GM20000 (cell line): ENCODE results near the gene CRACDL.

ENCODE experiments used
- DNase-seq: peaks from one replicate; pipeline ENCODE4 v3.0.0; 2012; ENCODE audit warnings: low spot score
- CTCF ChIP-seq: IDR thresholded peaks from 2 replicates; pipeline ENCODE4 v1.5.1; 2012; ENCODE audit warnings: mild to moderate bottlenecking, control low read depth; ENCODE audit errors: extremely low read depth, missing control alignments

Gene CRACDL

GRCh38 chr2:98893911-98894321, 42.1 kb downstream of the CRACDL start:
- TF ChIP-seq CTCF: no peak
- DNase-seq: no peak

DNA sequence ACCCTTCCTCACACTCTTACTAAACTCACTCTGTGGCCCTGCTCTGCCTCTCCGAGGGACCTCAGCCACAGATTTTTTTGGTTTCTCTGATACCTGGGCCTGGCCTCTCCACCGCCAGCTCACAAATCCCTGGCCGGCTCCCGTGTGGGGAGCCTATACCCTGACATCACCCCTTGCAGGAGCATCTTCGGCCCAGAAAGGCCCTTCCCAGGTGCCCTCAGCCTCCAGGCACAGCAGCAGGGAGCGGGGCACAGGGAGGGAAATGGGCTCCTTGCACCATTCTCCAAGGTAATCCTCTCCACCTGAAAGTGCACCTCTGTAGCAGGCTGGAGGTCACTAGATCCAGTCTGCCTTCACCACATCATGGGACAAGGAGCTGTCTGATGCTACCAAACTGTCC, 43.2 kb downstream of the CRACDL start:
- DNase-seq: no peak
- TF ChIP-seq CTCF: no peak

- no peak for TF ChIP-seq CTCF
- DNase-seq: no peak
Measured at GRCh38 chr2:98891591-98891990, 44.4 kb downstream of the CRACDL start.

DNA sequence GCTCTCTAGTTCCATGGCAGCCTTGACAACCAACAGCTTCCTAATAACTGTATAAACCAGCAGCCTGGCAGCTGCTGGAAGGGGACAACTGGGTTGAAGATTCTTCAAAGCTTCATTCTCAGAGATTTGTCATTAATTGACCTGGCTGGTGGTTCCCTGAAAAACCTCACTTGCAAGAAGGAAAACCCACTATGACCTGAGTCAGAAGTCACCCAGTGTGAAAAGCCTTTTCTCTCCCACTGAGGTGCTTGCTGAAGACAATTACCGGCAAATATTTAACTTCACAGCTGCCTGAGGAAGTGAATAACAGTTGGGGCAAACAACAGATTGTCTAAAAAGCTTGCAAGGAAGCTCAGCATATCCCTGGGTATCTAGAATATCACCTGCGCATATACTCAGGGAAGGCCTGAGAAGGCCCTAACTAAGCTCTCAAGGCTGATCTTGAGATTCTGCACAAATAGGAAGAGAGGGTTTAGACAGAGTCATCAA, 49.9 kb downstream of the CRACDL start:
- no peak for DNase-seq
- TF ChIP-seq CTCF: no peak

- TF ChIP-seq CTCF: no peak
- DNase-seq: no peak
Measured at GRCh38 chr2:98884658-98885057, 51.4 kb downstream of the CRACDL start.

- no peak for TF ChIP-seq CTCF
- no peak for DNase-seq
Measured at GRCh38 chr2:98883780-98884211, 52.2 kb downstream of the CRACDL start.

DNA sequence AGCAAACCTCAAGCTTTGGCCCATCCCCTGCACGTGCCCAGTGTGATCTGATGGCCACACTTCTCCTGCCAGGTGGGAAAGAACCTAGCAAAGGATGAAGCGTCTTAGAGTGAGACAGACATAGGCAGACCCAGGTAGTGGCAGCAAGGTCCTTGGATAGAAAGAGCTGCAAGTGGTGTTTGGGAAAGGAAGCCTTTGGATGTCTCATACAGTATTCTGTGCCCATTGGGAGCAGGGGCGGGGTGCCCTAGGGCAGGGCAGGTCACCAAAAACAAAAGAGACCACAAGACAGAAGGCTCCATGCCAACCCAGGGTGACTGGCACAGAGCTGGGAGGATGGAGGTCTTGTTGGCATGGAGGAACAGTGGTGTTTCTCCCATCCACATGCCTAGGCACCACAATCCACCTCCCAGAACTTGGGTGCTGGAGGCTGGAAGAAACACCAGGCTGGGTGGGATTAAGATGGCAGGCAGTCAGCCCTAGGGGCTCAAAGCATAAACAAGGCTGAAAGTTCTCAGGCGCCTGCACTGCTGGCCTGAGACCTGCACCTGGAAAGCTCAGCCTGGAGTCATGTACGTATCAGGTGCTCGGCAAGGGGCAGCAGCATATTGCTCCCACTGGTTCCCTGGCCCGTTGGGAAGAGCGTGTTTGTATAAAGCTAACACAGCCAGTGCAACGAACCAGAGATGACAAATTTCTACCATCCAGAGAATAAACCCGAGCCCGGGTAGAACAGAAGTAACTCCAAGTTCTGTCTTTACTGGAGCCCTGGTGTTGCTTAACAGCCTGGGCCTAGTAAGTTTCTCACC, 52.9 kb downstream of the CRACDL start:
- no peak for DNase-seq
- TF ChIP-seq CTCF: no peak
